A673 (cell line): Measurements from ENCODE around the gene TTN. TPM values are rescaled to one million over a fixed set of nuclear protein-coding genes. Genes with fewer than 3 reads are reported as not detected.

ENCODE experiments used
- BruUV-seq: library from RNA; stranded (reverse); fragments of 400-500 nt; replicated peaks from 2 replicates; lab custom pipeline; 2021; lab: Mats Ljungman, UMichigan
- CTCF ChIA-PET: fragments of 300-600 bp; sonication (Branson Sonifier 250); formaldehyde crosslinking; loops from one replicate; lab custom pipeline; 2022; ENCODE audit warnings: antibody characterized with exemption; lab: Charles Lee
- POLR2A ChIA-PET: fragments of 300-600 bp; sonication (Branson Sonifier 250); formaldehyde crosslinking; loops from one replicate; lab custom pipeline; 2022; ENCODE audit warnings: antibody characterized with exemption; ENCODE audit not compliant: low non-redundant PET; lab: Charles Lee
- DNase-seq: peaks from one replicate; pipeline ENCODE4 v3.0.0-alpha.2; 2015; ENCODE audit warnings: low spot score
- H3K27ac ChIP-seq: fragments of 200-600 bp; sonication (generic); 2 replicates; pipeline ENCODE4 v1.5.1; 2016; ENCODE audit warnings: mixed run types, low read depth, mild to moderate bottlenecking, mixed read lengths, antibody characterized with exemption, low read length; ENCODE audit not compliant: poor library complexity, severe bottlenecking
- H3K27me3 ChIP-seq: fragments of 200-600 bp; sonication (generic); replicated peaks from 2 replicates; pipeline ENCODE4 v1.6.1; 2017; ENCODE audit warnings: mixed run types, low read depth, mild to moderate bottlenecking, mixed read lengths, antibody characterized with exemption, low read length; ENCODE audit not compliant: insufficient read depth, poor library complexity
- H3K36me3 ChIP-seq: fragments of 200-600 bp; sonication (generic); 2 replicates; pipeline ENCODE4 v1.6.1; 2016; ENCODE audit warnings: mixed run types, mild to moderate bottlenecking, mixed read lengths, antibody characterized with exemption, low read length; ENCODE audit not compliant: insufficient read depth, poor library complexity, severe bottlenecking
- H3K4me1 ChIP-seq: fragments of 200-600 bp; sonication (generic); 2 replicates; pipeline ENCODE4 v1.6.1; 2017; ENCODE audit warnings: mixed run types, mild to moderate bottlenecking, mixed read lengths, antibody characterized with exemption, low read length; ENCODE audit not compliant: insufficient read depth, poor library complexity, severe bottlenecking
- H3K4me3 ChIP-seq: fragments of 200-600 bp; sonication (generic); 2 replicates; pipeline ENCODE4 v1.5.1; 2016; ENCODE audit warnings: low read depth, mixed run types, mild to moderate bottlenecking, mixed read lengths, low read length; ENCODE audit not compliant: poor library complexity, severe bottlenecking
- H3K9me3 ChIP-seq: fragments of 200-600 bp; sonication (generic); 2 replicates; pipeline ENCODE4 v1.6.1; 2016; ENCODE audit warnings: mixed run types, low read depth, mild to moderate bottlenecking, mixed read lengths, antibody characterized with exemption, low read length; ENCODE audit not compliant: poor library complexity, severe bottlenecking
- EZH2 ChIP-seq: fragments of 200-600 bp; sonication (generic); IDR thresholded peaks from 2 replicates; pipeline ENCODE4 v1.6.1; 2017; ENCODE audit warnings: borderline replicate concordance, low read depth, mild to moderate bottlenecking, mixed read lengths, antibody characterized with exemption, low read length; ENCODE audit not compliant: poor library complexity, severe bottlenecking
- intact Hi-C: fragments of 100-400 bp; cut with micrococcal nuclease; formaldehyde crosslinking; loops from one replicate; pipeline ENCODE4 v1.10.0; 2022; ENCODE audit not compliant: unreplicated experiment
- total RNA-seq: library from RNA; stranded (reverse); gene quantifications from 2 replicates; pipeline ENCODE4 v1.2.3, GENCODE V29; 2021
- TF ChIP-seq, protein P1 (sequence below): fragments of 300-800, 200-600 bp; sonication (generic); conservative IDR thresholded peaks from 2 replicates; pipeline ENCODE4 v1.5.1; 2017; ENCODE audit warnings: low read depth, mild to moderate bottlenecking, antibody characterized with exemption, low read length, moderate library complexity, mixed read lengths

Gene TTN
- total RNA-seq, 1 experiment from 2014 or later, result under 0.01 TPM

GRCh38 chr2:178770518-178770917, 36.7 kb downstream of the TTN start:
- no TSS peak for BruUV-seq
- Histone ChIP-seq H3K27ac (no peak overlapping the region), H3K4me1 (no peaks in the 10 kb centered on the region), H3K4me3 (no peak overlapping the region), H3K9me3 (no peaks in the 10 kb centered on the region), H3K27me3 (peaks cover 17% of the 10 kb centered on the region), H3K36me3 (no peaks in the 10 kb centered on the region)
- ChIA-PET CTCF (no interaction called here), POLR2A (no interaction called here)
- no peak for TF ChIP-seq EZH2
- TF ChIP-seq, protein P1, sequence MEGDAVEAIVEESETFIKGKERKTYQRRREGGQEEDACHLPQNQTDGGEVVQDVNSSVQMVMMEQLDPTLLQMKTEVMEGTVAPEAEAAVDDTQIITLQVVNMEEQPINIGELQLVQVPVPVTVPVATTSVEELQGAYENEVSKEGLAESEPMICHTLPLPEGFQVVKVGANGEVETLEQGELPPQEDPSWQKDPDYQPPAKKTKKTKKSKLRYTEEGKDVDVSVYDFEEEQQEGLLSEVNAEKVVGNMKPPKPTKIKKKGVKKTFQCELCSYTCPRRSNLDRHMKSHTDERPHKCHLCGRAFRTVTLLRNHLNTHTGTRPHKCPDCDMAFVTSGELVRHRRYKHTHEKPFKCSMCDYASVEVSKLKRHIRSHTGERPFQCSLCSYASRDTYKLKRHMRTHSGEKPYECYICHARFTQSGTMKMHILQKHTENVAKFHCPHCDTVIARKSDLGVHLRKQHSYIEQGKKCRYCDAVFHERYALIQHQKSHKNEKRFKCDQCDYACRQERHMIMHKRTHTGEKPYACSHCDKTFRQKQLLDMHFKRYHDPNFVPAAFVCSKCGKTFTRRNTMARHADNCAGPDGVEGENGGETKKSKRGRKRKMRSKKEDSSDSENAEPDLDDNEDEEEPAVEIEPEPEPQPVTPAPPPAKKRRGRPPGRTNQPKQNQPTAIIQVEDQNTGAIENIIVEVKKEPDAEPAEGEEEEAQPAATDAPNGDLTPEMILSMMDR, result no peak
- intact Hi-C loops, result no loop called here
- no peak for DNase-seq

DNA sequence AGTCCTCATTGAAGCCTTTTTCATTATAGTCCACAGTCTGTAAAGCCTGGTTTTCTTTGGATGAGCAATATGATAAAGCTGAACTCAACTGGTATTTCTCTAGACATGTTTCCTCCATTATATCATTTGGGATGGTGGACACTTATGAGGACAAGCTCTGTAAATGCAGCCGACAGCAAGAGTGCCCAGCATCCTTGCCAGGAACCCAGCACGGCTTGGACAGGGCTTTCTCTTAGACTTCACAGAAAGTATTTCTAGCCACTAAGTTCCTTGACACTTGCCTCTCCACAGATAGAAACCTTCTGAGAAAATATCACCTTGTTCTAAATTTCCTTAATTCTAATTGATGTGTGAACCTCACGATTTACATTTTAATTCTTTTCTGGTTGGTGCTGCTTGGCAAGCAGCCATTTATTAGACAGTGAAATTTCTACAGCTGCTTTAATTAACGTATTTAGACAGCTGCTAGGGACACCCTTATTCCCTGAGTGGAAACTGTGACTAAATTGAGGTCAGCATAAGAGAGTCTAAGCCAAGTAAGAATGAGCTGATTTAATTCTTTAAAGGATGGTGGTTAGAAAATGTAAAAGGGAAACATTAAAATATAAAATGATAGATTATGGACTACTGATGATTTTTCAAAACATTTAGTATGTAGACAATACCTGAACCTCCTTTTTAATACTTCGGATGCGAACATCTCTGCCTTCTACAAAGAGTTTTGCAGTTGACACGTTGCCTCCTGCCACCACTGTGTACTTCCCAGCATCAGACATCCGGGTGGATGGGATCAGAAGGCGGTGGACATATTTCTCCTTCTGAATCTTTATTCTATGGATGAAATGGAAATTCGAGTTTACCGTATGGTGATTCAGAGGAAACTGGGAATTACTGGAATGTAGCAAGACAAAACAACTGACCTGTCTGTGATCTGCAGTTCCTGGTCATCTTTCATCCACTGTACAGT, 39.8 kb downstream of the TTN start:
- no TSS peak for BruUV-seq
- Histone ChIP-seq H3K27me3 (peaks cover 42% of the 10 kb centered on the region), H3K27ac (no peak overlapping the region), H3K4me1 (no peaks in the 10 kb centered on the region), H3K4me3 (no peak overlapping the region), H3K9me3 (no peaks in the 10 kb centered on the region), H3K36me3 (no peaks in the 10 kb centered on the region)
- no peak for DNase-seq
- ChIA-PET POLR2A (no interaction called here), CTCF (interaction anchor here (0.6 kb wide), 1 partner anchor 1634 kb away, joined by 3 read pairs; no protein-coding TSS in a partner anchor)
- no peak for TF ChIP-seq EZH2
- TF ChIP-seq, protein P1, result no peak
- intact Hi-C loops, result loop anchor here (10.0 kb wide), 1 partner anchor 147 kb away; no protein-coding TSS in a partner anchor

DNA sequence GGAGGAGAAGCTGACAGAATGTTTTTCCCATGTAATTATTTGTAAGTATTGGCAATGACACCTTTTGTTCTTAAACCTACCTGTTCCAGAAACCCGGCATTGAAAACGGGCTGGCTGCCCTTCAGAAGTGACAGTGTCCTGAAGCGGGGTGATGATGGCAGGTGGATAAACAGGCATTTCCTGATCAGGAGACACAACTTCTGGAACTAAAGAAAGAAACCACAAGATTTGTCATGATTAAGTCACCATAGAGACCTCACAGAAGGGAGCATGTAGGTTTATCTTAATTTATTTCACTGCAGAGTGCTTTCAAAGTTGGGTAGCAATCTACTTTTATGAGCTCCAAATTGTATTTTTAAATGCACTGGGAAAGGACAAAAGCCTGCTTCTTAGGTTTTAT, 43.1 kb downstream of the TTN start:
- Histone ChIP-seq H3K9me3 (no peaks in the 10 kb centered on the region), H3K4me1 (no peaks in the 10 kb centered on the region), H3K27ac (no peak overlapping the region), H3K36me3 (no peaks in the 10 kb centered on the region), H3K27me3 (peaks cover 42% of the 10 kb centered on the region), H3K4me3 (no peak overlapping the region)
- intact Hi-C loops, result loop anchor here (10.0 kb wide), 1 partner anchor 151 kb away; no protein-coding TSS in a partner anchor
- ChIA-PET POLR2A (no interaction called here), CTCF (interaction anchor here (0.5 kb wide), 1 partner anchor 31 kb away, joined by 4 read pairs; no protein-coding TSS in a partner anchor)
- no TSS peak for BruUV-seq
- TF ChIP-seq EZH2, result no peak
- TF ChIP-seq, protein P1, result no peak
- no peak for DNase-seq
